B cell (primary cell): ENCODE measurements around the gene SPACA7.

Experiments
- CTCF ChIP-seq: fragments of 200-600 bp; IDR thresholded peaks from one replicate; pipeline ENCODE4 v1.8.0; 2022; ENCODE audit warnings: antibody characterized with exemption, mild to moderate bottlenecking
- EZH2 ChIP-seq: IDR thresholded peaks from 2 replicates; pipeline ENCODE4 v1.6.1; 2012; ENCODE audit warnings: borderline replicate concordance, low read depth, mild to moderate bottlenecking, moderate library complexity, low read length; ENCODE audit not compliant: insufficient read depth, poor library complexity, severe bottlenecking

GRCh38 chr13:112483299-112483698 is 107.1 kb downstream of the SPACA7 start:
- no peak for TF ChIP-seq CTCF
- TF ChIP-seq EZH2 = no peak
